Activated naive CD8-positive, alpha-beta T cell treated with anti-CD3 and anti-CD28 coated beads, Interleukin-2, amount 10 ng/mL, durations not matched to agents 7 days and 5 days (primary cell): ENCODE measurements around the gene EQTN. TPM values are rescaled to one million over a fixed set of nuclear protein-coding genes. Genes with fewer than 3 reads are reported as not detected.

Experiments used
- ATAC-seq: fragments of 150-1000 bp; cut with Tn5 transposase; one replicate; pipeline ENCODE4 v1.10.0; 2021; ENCODE audit warnings: low read depth, moderate library complexity
- POLR2A ChIA-PET: fragments of 350-600 bp; sonication (Branson Sonifier 250); formaldehyde crosslinking; loops from one replicate; lab custom pipeline; 2021; ENCODE audit warnings: antibody characterized with exemption; lab: Charles Lee
- DNase-seq: peaks from one replicate; pipeline ENCODE4 v3.0.0; 2021
- H3K27ac Mint-ChIP-seq: one replicate; pipeline ENCODE4 v1.8.0; 2022; ENCODE audit warnings: mild to moderate bottlenecking, mixed read lengths
- H3K27me3 Mint-ChIP-seq: one replicate; pipeline ENCODE4 v1.8.0; 2022; ENCODE audit warnings: mild to moderate bottlenecking, moderate library complexity, mixed read lengths
- H3K36me3 Mint-ChIP-seq: one replicate; pipeline ENCODE4 v1.8.0; 2021; ENCODE audit warnings: mild to moderate bottlenecking, mixed read lengths
- H3K4me1 Mint-ChIP-seq: one replicate; pipeline ENCODE4 v1.8.0; 2021; ENCODE audit warnings: mixed read lengths
- H3K4me3 Mint-ChIP-seq: one replicate; pipeline ENCODE4 v1.8.0; 2022; ENCODE audit warnings: mild to moderate bottlenecking, moderate library complexity, mixed read lengths
- H3K9me3 Mint-ChIP-seq: one replicate; pipeline ENCODE4 v1.8.0; 2021; ENCODE audit warnings: mixed read lengths
- total RNA-seq, 2 experiments: library from RNA; stranded (reverse); gene quantifications; one replicate each; pipeline ENCODE4 v1.2.3, GENCODE V29; 2021

The EQTN gene
- total RNA-seq, 2 experiments from 2014 or later, result not detected

DNA sequence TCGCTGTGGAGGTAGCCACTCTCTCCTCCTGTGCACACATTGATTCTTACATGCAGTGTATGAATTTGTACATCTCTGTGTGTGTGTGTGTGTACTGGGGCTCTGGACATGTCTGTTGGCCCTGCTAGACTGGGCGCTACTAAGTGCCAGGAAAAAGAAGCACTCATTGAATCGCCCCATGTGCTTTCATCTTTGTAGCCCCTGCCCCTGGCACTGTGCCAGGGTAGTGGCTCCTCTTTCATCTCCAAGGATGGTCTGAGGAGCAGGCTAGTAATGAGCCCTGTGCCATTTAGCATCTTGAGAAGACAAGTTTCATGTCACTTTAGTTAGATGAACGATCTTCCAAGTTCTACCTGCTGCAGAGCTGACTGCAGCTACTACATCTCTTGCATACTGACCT, 34.4 kb upstream of the EQTN start:
- no peak overlapping the region for H3K27ac Mint-ChIP-seq

DNA sequence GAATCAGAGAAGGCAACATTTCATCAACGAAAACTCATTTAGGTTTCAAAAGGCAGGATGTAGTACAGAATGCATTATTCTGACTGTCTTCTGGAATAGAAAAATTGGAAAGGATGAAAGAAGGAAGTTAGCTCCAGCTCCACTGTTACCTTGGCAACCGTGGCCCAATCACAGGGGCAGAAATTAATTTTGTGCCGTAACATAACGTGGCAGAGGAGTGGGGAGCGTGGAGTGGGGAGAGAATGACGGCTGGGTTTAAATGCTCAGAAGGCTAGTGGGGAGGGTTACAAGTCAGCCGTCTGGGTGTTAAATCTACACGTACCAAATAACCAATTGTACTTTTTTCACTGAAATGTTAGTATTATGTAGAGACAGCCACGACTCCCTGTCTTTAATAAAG, 32.3 kb upstream of the EQTN start:
- Mint-ChIP-seq H3K36me3 (peaks cover 2% of the 10 kb centered on the region), H3K4me3 (no peak overlapping the region), H3K27me3 (peaks cover 6% of the 10 kb centered on the region), H3K9me3 (no peaks in the 10 kb centered on the region), H3K4me1 (peaks cover 7% of the 10 kb centered on the region), H3K27ac (no peak overlapping the region)
- ATAC-seq (no peak), DNase-seq (no peak)
- POLR2A ChIA-PET, result no interaction called here

More for the DNA sequence above, 34.4 kb upstream of the EQTN start:
- Mint-ChIP-seq H3K4me1 (peaks cover 15% of the 10 kb centered on the region), H3K27me3 (no peaks in the 10 kb centered on the region), H3K36me3 (peaks cover 2% of the 10 kb centered on the region), H3K4me3 (no peak overlapping the region), H3K9me3 (no peaks in the 10 kb centered on the region)
- DNase-seq, result no peak
- ATAC-seq, result no peak
- POLR2A ChIA-PET, result no interaction called here

DNA sequence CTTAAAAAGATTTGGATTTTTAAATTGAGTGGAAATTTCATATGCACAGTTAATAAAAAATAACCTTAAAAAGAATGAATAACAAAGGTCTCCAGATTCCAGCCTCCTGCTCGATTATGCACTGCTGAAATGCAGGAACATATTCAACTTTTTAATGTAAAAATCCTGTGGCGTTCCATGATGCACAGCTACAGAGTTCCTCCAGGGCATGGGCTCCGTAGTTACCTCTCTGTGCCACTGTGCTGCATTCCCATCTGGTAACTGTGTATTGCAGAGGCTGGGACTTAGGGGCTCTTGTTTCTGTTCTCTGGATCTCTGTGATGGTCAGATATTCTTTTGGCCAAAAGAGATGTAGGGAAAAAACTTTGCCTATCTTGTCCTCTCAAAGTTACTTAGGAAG, 31.5 kb upstream of the EQTN start:
- H3K27ac Mint-ChIP-seq, result no peak overlapping the region
- peaks cover 3% of the 10 kb centered on the region for H3K4me1 Mint-ChIP-seq
- DNase-seq, result no peak
- POLR2A ChIA-PET, result no interaction called here
- peaks cover 6% of the 10 kb centered on the region for H3K27me3 Mint-ChIP-seq
- H3K9me3 Mint-ChIP-seq, result no peaks in the 10 kb centered on the region
- no peak for ATAC-seq
- H3K4me3 Mint-ChIP-seq, result no peak overlapping the region
- peaks cover 2% of the 10 kb centered on the region for H3K36me3 Mint-ChIP-seq

DNA sequence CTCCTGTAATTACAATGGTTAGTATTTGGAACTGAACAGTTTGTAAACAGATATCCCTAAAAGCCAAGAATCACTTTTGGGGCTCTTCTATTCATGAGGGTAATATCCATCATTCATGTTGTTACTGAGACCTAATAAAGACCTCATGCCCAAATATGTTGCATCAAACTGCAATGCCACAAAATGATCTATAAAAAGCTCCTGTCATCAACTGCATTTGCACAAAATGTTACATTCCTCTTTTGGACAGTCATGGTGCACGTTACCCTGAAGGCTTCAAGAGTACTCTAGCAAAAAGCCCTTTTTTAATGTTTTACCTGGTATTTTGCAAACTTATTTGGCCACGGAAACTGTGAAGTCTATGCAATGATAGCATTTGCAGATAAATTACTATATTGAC, 14.2 kb upstream of the EQTN start:
- POLR2A ChIA-PET, result no interaction called here
- peaks cover 17% of the 10 kb centered on the region for H3K27me3 Mint-ChIP-seq
- no peak for DNase-seq
- H3K36me3 Mint-ChIP-seq, result no peaks in the 10 kb centered on the region
- no peak overlapping the region for H3K4me3 Mint-ChIP-seq
- no peak overlapping the region for H3K27ac Mint-ChIP-seq
- no peaks in the 10 kb centered on the region for H3K9me3 Mint-ChIP-seq
- ATAC-seq, result no peak
- H3K4me1 Mint-ChIP-seq, result no peaks in the 10 kb centered on the region

DNA sequence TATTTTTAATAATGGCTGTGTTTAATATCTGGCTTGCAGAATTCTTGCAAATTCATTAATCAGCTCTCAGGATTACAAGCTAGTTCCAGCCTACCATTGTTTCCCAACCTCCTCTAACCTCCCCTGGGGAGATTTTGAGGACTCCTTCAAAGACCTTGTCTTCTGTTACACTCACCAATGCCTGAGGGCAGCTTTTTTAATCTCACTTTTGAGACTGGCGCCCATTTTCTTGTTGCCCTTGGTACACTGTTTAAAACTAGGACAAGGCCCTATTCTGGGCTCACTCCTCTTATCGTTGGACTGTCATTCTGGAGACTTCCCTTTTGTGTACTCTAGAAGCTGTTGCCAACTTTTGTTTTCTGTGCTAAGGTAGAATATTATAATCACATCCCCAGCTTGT, 13.6 kb upstream of the EQTN start:
- DNase-seq, result no peak
- Mint-ChIP-seq H3K27me3 (peaks cover 17% of the 10 kb centered on the region), H3K27ac (no peak overlapping the region), H3K36me3 (no peaks in the 10 kb centered on the region), H3K4me1 (no peaks in the 10 kb centered on the region), H3K4me3 (no peak overlapping the region), H3K9me3 (no peaks in the 10 kb centered on the region)
- ATAC-seq, result no peak
- POLR2A ChIA-PET, result no interaction called here

DNA sequence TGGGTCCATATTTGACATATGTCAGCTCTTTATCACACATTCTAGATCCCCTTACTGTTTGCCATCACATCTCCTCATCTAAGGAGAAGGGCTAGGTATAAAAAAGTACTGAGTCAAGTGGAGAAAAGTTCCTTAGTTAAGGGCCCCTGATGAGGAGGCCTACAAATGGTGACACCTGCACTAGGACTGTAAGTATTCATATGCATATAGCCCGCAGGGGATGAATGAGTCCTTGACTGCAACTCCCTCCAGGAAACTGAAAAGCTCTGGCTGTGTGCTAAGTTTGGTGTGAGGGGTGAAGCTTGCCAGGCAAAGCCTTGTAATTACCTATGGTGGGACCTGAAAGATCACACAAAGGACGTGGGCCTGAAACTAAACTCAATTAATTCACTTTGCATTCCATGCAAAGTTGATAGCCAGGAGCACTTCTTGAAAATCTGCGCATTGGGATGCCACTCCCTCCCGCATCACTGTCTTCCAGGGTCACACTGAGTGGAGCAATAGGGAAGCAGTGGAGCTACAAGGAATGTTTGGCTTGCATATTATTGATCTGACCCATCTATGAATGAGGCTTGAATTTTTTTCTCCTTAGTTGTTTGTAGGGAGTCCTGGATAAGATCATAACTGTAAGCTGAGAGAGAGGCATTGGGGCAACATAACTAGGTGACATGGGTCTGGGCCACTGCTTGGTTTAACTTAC, 11.9 kb upstream of the EQTN start:
- no peak for ATAC-seq
- no peak overlapping the region for H3K27ac Mint-ChIP-seq
- H3K36me3 Mint-ChIP-seq, result no peaks in the 10 kb centered on the region
- H3K4me1 Mint-ChIP-seq, result no peaks in the 10 kb centered on the region
- no peak overlapping the region for H3K4me3 Mint-ChIP-seq
- no peak for DNase-seq
- H3K27me3 Mint-ChIP-seq, result peaks cover 15% of the 10 kb centered on the region
- POLR2A ChIA-PET, result no interaction called here
- H3K9me3 Mint-ChIP-seq, result no peaks in the 10 kb centered on the region

DNA sequence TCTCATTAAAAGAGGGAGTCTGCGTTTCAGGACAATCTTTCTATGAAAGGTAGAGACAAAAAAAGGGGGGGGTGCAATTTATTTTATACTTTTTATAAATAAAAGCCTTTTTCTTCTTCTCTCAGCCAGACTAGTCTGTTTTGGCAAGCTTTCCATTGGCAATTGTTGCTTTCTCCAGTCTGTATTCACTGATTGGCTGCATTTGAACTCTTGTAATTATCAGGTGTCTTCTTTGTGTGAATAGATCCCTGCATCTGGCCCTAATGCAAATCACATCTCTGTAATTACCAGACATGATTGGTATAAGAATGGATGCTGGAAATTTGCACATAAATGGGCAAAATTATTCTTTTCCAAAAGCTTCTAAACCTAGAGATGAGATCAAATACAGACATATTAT, 7.6 kb upstream of the EQTN start:
- Mint-ChIP-seq H3K4me1 (no peaks in the 10 kb centered on the region), H3K27me3 (peaks cover 10% of the 10 kb centered on the region), H3K9me3 (no peaks in the 10 kb centered on the region), H3K36me3 (no peaks in the 10 kb centered on the region), H3K27ac (no peak overlapping the region), H3K4me3 (no peak overlapping the region)
- DNase-seq (no peak), ATAC-seq (no peak)
- POLR2A ChIA-PET, result no interaction called here

DNA sequence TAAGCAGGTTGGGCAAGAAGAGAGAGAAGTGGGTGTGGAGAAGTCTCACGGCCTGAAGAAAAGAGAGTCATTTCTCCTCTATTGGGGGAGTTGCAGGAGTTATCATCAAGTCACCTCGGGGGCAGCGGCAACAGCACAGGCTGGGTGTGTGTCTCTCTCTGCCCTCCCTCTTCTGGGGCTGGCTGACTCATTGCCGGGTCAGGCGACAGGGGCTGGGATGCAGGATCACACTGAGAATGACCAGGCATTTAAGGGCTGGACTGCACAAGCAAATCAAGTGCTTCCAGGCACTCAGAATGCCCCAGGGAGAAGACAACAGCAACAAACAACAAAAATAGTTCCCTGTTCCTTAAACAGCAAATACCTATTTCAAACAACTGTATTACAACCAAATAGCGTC, 6.3 kb upstream of the EQTN start:
- ATAC-seq, result no peak
- DNase-seq, result no peak
- peaks cover 10% of the 10 kb centered on the region for H3K27me3 Mint-ChIP-seq
- H3K9me3 Mint-ChIP-seq, result no peaks in the 10 kb centered on the region
- H3K4me3 Mint-ChIP-seq, result no peak overlapping the region
- H3K27ac Mint-ChIP-seq, result no peak overlapping the region
- H3K4me1 Mint-ChIP-seq, result no peaks in the 10 kb centered on the region
- POLR2A ChIA-PET, result no interaction called here
- no peaks in the 10 kb centered on the region for H3K36me3 Mint-ChIP-seq

DNA sequence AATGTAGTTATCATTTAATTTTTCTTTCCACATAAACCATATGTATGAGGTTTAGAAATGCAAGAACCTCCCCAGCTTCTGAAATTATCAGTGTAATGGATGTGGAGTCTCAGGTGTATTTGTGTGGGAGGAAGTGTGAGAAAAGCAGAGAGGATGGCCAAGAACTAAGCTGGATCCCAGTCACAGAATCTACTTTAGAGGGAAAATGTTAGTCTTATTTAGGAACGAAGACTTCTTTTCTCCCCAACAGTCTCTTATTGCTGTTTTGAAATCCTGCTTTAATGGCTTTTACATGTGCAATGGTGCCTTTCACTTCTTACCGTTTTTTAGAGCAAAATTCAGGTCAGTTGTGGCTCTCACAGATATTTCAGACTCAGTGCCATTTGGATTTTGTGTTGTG, 3.0 kb downstream of the EQTN start:
- DNase-seq, result no peak
- Mint-ChIP-seq H3K27me3 (peaks cover 13% of the 10 kb centered on the region), H3K9me3 (no peaks in the 10 kb centered on the region), H3K4me1 (no peaks in the 10 kb centered on the region), H3K4me3 (no peak overlapping the region), H3K36me3 (no peaks in the 10 kb centered on the region), H3K27ac (no peak overlapping the region)
- POLR2A ChIA-PET, result no interaction called here
- no peak for ATAC-seq

DNA sequence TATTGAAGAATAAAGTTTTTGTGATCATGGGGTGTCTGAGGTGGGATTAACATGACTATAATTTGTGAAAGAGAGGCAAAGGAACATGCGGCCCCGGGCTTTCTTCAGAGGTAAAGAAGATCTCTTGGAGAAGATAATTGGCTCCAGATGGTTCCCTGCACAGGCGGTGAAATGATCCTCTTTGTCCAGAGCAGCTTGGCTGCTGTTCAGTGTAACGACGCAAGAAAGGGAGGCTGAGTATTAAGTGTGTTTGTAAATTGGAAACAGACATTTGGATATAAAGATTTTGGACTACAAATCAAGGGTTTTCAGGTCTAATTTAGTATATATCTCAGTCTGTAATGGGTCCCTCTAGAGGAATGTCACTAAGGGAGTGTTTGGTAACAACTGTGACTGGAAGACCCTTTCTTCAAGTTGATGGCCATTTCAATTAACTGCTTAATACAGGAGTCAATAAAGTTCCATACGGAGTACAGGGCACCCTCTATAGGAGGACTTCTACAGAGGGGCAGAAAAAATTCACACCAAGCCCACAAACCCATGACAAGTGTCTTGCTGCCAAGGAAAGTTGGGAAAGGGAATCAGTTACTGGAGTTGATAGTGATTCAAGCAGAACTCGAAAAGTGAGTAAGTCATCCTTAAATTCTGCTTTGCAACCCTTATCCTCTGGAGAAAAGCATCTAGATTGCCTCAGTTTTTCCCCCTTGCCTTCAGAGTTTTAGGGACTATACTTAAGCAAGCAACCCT, 4.1 kb downstream of the EQTN start:
- Mint-ChIP-seq H3K4me3 (no peak overlapping the region), H3K4me1 (no peaks in the 10 kb centered on the region), H3K9me3 (no peaks in the 10 kb centered on the region), H3K36me3 (no peaks in the 10 kb centered on the region), H3K27ac (no peak overlapping the region), H3K27me3 (peaks cover 13% of the 10 kb centered on the region)
- DNase-seq (no peak), ATAC-seq (no peak)
- POLR2A ChIA-PET, result no interaction called here

DNA sequence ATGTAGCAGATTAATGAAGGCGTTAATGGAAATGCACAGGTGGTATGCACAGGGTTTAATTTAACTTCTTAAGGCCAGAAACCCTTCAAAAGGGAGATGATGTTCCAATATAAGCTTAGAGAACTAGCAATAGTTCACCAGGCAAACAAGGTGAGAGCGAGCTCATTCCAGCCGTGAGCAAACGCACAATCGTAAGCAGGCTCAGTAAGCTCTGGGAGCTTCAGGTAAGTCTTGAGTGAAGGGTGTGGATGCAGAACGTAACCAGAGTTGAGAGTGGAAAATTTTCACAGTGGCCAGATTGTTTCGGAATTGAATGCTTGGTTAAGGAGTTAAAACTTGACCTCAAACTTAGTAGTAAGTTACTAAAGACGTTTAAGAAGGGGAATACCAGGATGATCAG, 5.7 kb downstream of the EQTN start:
- Mint-ChIP-seq H3K4me1 (no peaks in the 10 kb centered on the region), H3K27ac (no peak overlapping the region), H3K9me3 (no peaks in the 10 kb centered on the region), H3K27me3 (peaks cover 15% of the 10 kb centered on the region), H3K4me3 (no peak overlapping the region), H3K36me3 (no peaks in the 10 kb centered on the region)
- POLR2A ChIA-PET, result no interaction called here
- ATAC-seq (no peak), DNase-seq (no peak)

DNA sequence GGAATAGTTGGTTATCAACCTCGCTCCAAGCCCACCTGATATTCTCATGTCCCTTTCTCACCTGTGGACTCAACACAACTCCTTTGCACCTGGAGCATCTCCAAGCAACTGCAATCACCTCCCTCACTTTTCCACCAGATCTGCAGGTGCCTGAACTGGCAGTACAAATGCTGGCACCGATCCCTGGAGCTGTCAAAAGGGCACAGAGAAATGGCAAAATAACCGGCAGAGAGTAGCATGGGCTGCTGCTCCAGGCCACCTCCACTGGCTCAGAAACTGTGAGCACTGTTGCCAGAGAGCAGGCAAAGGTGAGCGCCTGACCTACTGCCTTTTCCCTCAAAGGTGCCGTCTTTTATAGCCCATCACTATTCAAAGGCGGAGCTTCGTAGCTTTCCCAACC, 14.7 kb downstream of the EQTN start:
- no peaks in the 10 kb centered on the region for H3K4me1 Mint-ChIP-seq
- POLR2A ChIA-PET, result interaction anchor here (0.5 kb wide), 1 partner anchor 35 kb away, joined by 3 read pairs; no protein-coding TSS in a partner anchor

DNA sequence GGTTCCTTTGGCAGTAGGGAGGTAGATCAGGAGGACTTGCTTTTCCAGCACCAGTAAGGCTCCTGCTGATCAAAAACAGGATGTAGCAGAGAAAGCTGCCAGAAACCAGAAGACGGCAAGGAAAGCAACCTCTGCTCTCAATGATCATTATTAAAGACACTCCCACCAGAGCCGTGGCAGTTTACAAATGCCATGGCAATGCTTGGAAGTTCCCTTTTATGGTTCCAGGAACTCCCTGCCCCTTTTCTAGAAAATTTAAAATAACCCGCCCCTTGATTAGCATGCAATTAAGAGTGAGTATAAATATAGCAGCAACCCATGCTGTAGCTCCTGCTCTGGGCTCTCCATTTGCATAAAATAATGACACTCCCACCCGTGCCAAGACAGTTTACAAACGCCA, 16.1 kb downstream of the EQTN start:
- POLR2A ChIA-PET, result no interaction called here
- no peaks in the 10 kb centered on the region for H3K9me3 Mint-ChIP-seq
- no peak overlapping the region for H3K27ac Mint-ChIP-seq
- ATAC-seq (no peak), DNase-seq (no peak)
- H3K4me3 Mint-ChIP-seq, result no peak overlapping the region
- no peaks in the 10 kb centered on the region for H3K36me3 Mint-ChIP-seq
- H3K4me1 Mint-ChIP-seq, result no peaks in the 10 kb centered on the region
- H3K27me3 Mint-ChIP-seq, result peaks cover 17% of the 10 kb centered on the region

More for the DNA sequence above, 14.7 kb downstream of the EQTN start:
- no peak overlapping the region for H3K4me3 Mint-ChIP-seq
- DNase-seq (no peak), ATAC-seq (no peak)
- no peak overlapping the region for H3K27ac Mint-ChIP-seq
- no peaks in the 10 kb centered on the region for H3K9me3 Mint-ChIP-seq
- H3K27me3 Mint-ChIP-seq, result peaks cover 22% of the 10 kb centered on the region
- H3K36me3 Mint-ChIP-seq, result no peaks in the 10 kb centered on the region

DNA sequence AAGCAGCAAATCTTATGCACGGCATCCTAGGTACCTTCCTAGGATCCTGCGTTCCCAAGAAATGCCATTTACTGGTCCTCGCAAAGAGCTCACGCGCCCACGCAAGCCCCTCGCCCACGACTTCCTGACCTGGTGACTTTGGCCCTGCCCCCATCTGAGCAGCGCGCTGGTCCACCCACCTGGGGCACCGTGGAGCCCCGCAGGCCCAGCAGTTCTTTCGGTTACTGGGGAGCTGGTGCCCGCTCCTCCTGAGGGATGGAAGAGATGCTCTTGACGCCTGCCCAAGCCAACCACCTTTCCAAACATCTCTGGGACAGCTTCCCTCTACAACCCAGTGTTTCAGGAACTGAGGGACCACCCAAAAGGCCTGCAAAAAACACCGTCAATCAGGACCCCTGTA, 16.7 kb downstream of the EQTN start:
- no peak for DNase-seq
- POLR2A ChIA-PET, result no interaction called here
- peaks cover 17% of the 10 kb centered on the region for H3K27me3 Mint-ChIP-seq
- no peak overlapping the region for H3K27ac Mint-ChIP-seq
- H3K9me3 Mint-ChIP-seq, result no peaks in the 10 kb centered on the region
- no peak for ATAC-seq
- H3K36me3 Mint-ChIP-seq, result no peaks in the 10 kb centered on the region
- H3K4me3 Mint-ChIP-seq, result no peak overlapping the region
- H3K4me1 Mint-ChIP-seq, result no peaks in the 10 kb centered on the region
